Keratinocyte (primary cell): ENCODE data around the gene CCDC120. TPM values are rescaled to one million over a fixed set of nuclear protein-coding genes. Genes with fewer than 3 reads are reported as not detected.

Source experiments
- DNase-seq: peaks from one replicate; pipeline ENCODE4 v3.0.0-alpha.2; 2011; ENCODE audit warnings: low read depth, missing footprints, low spot score
- FAIRE-seq: peaks from 2 replicates; lab custom pipeline; 2011; peaks lifted over from hg19 to GRCh38; lab: Jason Lieb, UNC
- H2AFZ ChIP-seq: 2 replicates; pipeline ENCODE4 v1.6.0; 2012; ENCODE audit warnings: low read length, control low read depth, inconsistent platforms; ENCODE audit not compliant: control insufficient read depth
- H3K27ac ChIP-seq: 2 replicates; pipeline ENCODE4 v1.5.1; 2011; ENCODE audit warnings: low read length; ENCODE audit not compliant: control insufficient read depth, insufficient read depth
- H3K27me3 ChIP-seq: 3 replicates; pipeline ENCODE4 v1.6.0; 2011; ENCODE audit warnings: low read length; ENCODE audit not compliant: control insufficient read depth, insufficient read depth; ENCODE audit errors: extremely low read depth
- H3K36me3 ChIP-seq, 2 experiments: 2 replicates in 1 of 2; 3 replicates in 1 of 2; pipeline ENCODE4 v1.5.1; 2011; ENCODE audit warnings: low read length in 2 of 2, mild to moderate bottlenecking in 1 of 2; ENCODE audit not compliant: control insufficient read depth in 2 of 2, insufficient read depth in 2 of 2; ENCODE audit errors: extremely low read depth in 1 of 2
- H3K4me1 ChIP-seq: 3 replicates; pipeline ENCODE4 v1.5.1; 2011; ENCODE audit warnings: low read length; ENCODE audit not compliant: control insufficient read depth, insufficient read depth; ENCODE audit errors: extremely low read depth
- H3K4me2 ChIP-seq: 3 replicates; pipeline ENCODE4 v1.6.0; 2011; ENCODE audit warnings: low read depth, low read length; ENCODE audit not compliant: control insufficient read depth, insufficient read depth; ENCODE audit errors: extremely low read depth
- H3K4me3 ChIP-seq, 3 experiments: fragments of 200-600 bp in 1 of 3; sonication (generic) in 1 of 3; 2 replicates in 2 of 3; 3 replicates in 1 of 3; pipeline ENCODE4 v1.5.1; 2011 to 2016; ENCODE audit warnings: low read length in 3 of 3, mild to moderate bottlenecking in 3 of 3, control low read depth in 2 of 3, inconsistent platforms in 1 of 3, low read depth in 1 of 3, mixed read lengths in 1 of 3, mixed run types in 1 of 3, moderate library complexity in 1 of 3; ENCODE audit not compliant: control insufficient read depth in 2 of 3, insufficient read depth in 2 of 3; ENCODE audit errors: extremely low read depth in 1 of 3
- H3K79me2 ChIP-seq: 2 replicates; pipeline ENCODE4 v1.6.0; 2012; ENCODE audit warnings: low read length; ENCODE audit not compliant: control insufficient read depth, insufficient read depth
- H3K9ac ChIP-seq: 3 replicates; pipeline ENCODE4 v1.6.0; 2011; ENCODE audit warnings: low read length; ENCODE audit not compliant: control insufficient read depth, insufficient read depth; ENCODE audit errors: extremely low read depth
- H3K9me1 ChIP-seq: 3 replicates; pipeline ENCODE4 v1.6.0; 2011; ENCODE audit warnings: low read length; ENCODE audit not compliant: control insufficient read depth, insufficient read depth; ENCODE audit errors: extremely low read depth
- H3K9me3 ChIP-seq: 2 replicates; pipeline ENCODE4 v1.5.1; 2012; ENCODE audit warnings: low read depth, low read length; ENCODE audit not compliant: control insufficient read depth
- H4K20me1 ChIP-seq: 3 replicates; pipeline ENCODE4 v1.6.0; 2011; ENCODE audit warnings: low read length; ENCODE audit not compliant: control insufficient read depth, insufficient read depth; ENCODE audit errors: extremely low read depth
- CTCF ChIP-seq, 3 experiments: IDR thresholded peaks in 1 of 3; conservative IDR thresholded peaks in 1 of 3; optimal IDR thresholded peaks in 1 of 3; 2 replicates in 2 of 3; 3 replicates in 1 of 3; pipeline versions ENCODE3 to v1.5.1; 2011; ENCODE audit warnings: low read length in 3 of 3, mild to moderate bottlenecking in 3 of 3, moderate library complexity in 2 of 3, control low read depth in 1 of 3, inconsistent platforms in 1 of 3; ENCODE audit not compliant: insufficient read depth in 2 of 3; ENCODE audit errors: extremely low read depth in 1 of 3
- EZH2 ChIP-seq: IDR thresholded peaks from one replicate; pipeline ENCODE4 v1.6.1; 2012; ENCODE audit warnings: inconsistent platforms, mild to moderate bottlenecking, low read length, moderate library complexity
- dilution Hi-C: fragments of 300-500 bp; cut with MboI; formaldehyde crosslinking; loops from one replicate; pipeline ENCODE4 v1.7.0; 2020; ENCODE audit warnings: low sequenced_read_pairs; ENCODE audit not compliant: extremely low pct_ligation_motif_present
- polyA plus RNA-seq, 5 experiments: library from polyadenylated mRNA; depleted of rRNA in 3 of 5; stranded (reverse) in 3 of 5; stranded (forward) in 1 of 5; unstranded in 1 of 5; fragments of >200 nt; gene quantifications; 1 replicate in 1 of 5; 2 replicates in 3 of 5; 3 replicates in 1 of 5; pipeline versions ENCODE4 v1.2.1 to v1.2.3, GENCODE V29; 2011 to 2012; ENCODE audit warnings: missing spikeins in 2 of 5, low read depth in 1 of 5, low replicate concordance in 1 of 5

Gene CCDC120
- polyA plus RNA-seq, 1 donor (not counting 4 experiments of a cell fraction or from before 2014, with no cell fraction given): 4.9 TPM

DNA sequence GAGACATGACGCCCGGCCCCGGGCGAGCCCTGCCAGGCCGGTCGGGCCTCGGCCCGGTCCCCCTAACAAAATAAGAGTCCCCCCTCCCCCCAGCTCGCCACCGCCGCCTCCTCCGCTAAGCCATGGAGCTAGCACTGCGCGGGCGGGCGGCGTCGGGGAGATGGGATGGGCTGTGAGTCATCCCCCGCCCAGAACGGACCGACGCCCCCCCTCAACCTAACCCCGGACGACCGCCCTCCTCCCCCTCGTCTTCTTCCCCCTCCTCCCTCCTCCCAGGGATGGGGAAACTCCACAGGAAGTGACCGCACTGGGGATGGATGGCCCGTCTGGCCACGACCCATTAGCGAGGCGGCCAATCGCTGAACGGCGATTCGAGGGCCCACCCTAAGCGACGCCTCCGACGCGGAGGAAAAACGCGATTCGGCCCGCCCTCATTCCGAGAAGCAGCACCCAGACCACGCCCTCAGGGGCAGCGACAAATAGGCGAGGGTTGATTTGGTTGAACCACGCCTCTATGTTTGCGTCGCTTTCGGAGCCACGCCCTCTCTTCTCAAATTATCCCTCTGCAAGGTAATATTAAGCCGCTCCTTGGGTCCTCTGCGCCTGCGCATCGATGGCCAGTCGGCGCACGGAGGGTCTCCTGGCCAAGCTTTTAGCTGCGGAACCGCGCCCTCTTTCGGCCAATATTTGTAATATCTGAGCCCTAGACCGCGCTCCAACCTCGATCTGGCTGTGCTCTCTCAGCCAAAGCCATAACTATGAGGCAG, 15.4 kb upstream of the CCDC120 start, which contains the start of gene TFE3:
Gene TFE3, minus strand, starts transcription at position 138 of the 767 bp plus-strand sequence. Its CDS starts 131 bp downstream, at position 7.
- peak; percentile 69 for FAIRE-seq
- dilution Hi-C loops: no loop called here

DNA sequence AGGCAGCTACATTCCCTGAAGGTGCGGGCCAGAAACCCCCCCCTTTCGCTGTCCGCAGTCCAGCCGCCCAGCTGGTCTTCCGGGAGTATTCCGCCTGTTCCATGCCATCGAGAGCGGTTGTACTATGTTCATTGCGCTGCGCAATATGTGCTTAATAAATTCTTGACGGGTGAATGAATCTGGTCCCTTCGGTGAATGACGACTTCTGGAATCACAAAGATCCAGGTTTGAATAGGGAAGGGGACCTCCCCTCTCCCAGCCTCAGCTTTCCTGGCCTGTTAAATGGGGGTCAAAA, 14.9 kb upstream of the CCDC120 start:
- peak overlapping the region; percentile 60 for H3K27ac ChIP-seq
- peak overlapping the region; percentile 60 for H3K9ac ChIP-seq

More for the DNA sequence above, 15.4 kb upstream of the CCDC120 start, which contains the start of gene TFE3:
- Histone ChIP-seq H3K9me3 (no peaks in the 10 kb centered on the region), H3K4me2 (peak within 1 kb of the TSS; percentile 77), H3K79me2 (peaks cover 23% of the 10 kb centered on the region), H4K20me1 (no peaks in the 10 kb centered on the region), H3K27ac (peak within 1 kb of the TSS; percentile 92), H3K4me1 (peaks cover 20% of the 10 kb centered on the region), H3K4me3 (peak within 1 kb of the TSS; percentile 63 to 83 (median 64)), H2AFZ (peak within 1 kb of the TSS; percentile 83), H3K9ac (peak within 1 kb of the TSS; percentile 91), H3K9me1 (no peaks in the 10 kb centered on the region), H3K27me3 (no peaks in the 10 kb centered on the region), H3K36me3 (peaks cover 2 to 17% of the 10 kb centered on the region in 2 experiments)
- TF ChIP-seq CTCF (optimal IDR thresholded peaks at IDR 0.05 in 1 of 3, IDR thresholded peaks at IDR 0.05 in 1 of 3, conservative IDR thresholded peaks at IDR 0.05 in 1 of 3; ENCODE audit: extremely low read depth in 1 of 3, insufficient read depth in 2 of 3, low read length in 3 of 3) (peak; percentile 46 to 71 (median 56)), EZH2 (no peak)
- peak; percentile 92 for DNase-seq

More for the DNA sequence above, 14.9 kb upstream of the CCDC120 start:
- Histone ChIP-seq H2AFZ (peak overlapping the region; percentile 83), H3K79me2 (peaks cover 18% of the 10 kb centered on the region), H4K20me1 (no peaks in the 10 kb centered on the region), H3K27me3 (no peaks in the 10 kb centered on the region), H3K9me3 (no peaks in the 10 kb centered on the region), H3K36me3 (peaks cover 2 to 12% of the 10 kb centered on the region in 2 experiments), H3K4me2 (peak overlapping the region; percentile 75), H3K4me1 (peaks cover 20% of the 10 kb centered on the region), H3K9me1 (no peaks in the 10 kb centered on the region), H3K4me3 (peak overlapping the region; percentile 21 to 49 (median 48))
- DNase-seq: no peak
- TF ChIP-seq EZH2: no peak
- no peak for TF ChIP-seq CTCF (optimal IDR thresholded peaks at IDR 0.05 in 1 of 3, IDR thresholded peaks at IDR 0.05 in 1 of 3, conservative IDR thresholded peaks at IDR 0.05 in 1 of 3; ENCODE audit: extremely low read depth in 1 of 3, insufficient read depth in 2 of 3, low read length in 3 of 3)
- no peak for FAIRE-seq
- dilution Hi-C loops: no loop called here
